ENCODE data around the gene FBXW11. TPM values are rescaled to one million over a fixed set of nuclear protein-coding genes. Genes with fewer than 3 reads are reported as not detected.

FBXW11 gene
- total RNA-seq, 1 experiment from 2014 or later, result 46.3 TPM

- no peaks in the 10 kb centered on the region for H3K9me3 ChIP-seq
- H3K27me3 ChIP-seq (replicated peaks; ENCODE audit: control insufficient read depth, insufficient read depth, low read length), result no peaks in the 10 kb centered on the region
- Mint-ChIP-seq H3K4me3 (ENCODE audit: unreplicated experiment) (no peak overlapping the region), H3K27ac (ENCODE audit: unreplicated experiment) (no peak overlapping the region), H3K27me3 (ENCODE audit: insufficient read depth, unreplicated experiment) (peaks cover 2% of the 10 kb centered on the region), H3K9me3 (ENCODE audit: unreplicated experiment) (no peaks in the 10 kb centered on the region), H3K36me3 (ENCODE audit: insufficient read depth, unreplicated experiment) (peaks cover 12% of the 10 kb centered on the region), H3K4me1 (ENCODE audit: low read depth, unreplicated experiment) (no peaks in the 10 kb centered on the region)
- TF ChIP-seq CTCF (IDR thresholded peaks at IDR 0.05; ENCODE audit: insufficient read depth in 1 of 2, low read depth in 1 of 2, low read length in 1 of 2, severe bottlenecking in 1 of 2, unreplicated experiment in 1 of 2), result no peak
- DNase-seq, result no peak
- POLR2A ChIA-PET, result no interaction called here
- intact Hi-C loops (cut with micrococcal nuclease; ENCODE audit: unreplicated experiment), result loop anchor here (10.0 kb wide), 1 partner anchor 630 kb away; the partner anchor contains the start of gene FGF18
- no peaks in the 10 kb centered on the region for H3K36me3 ChIP-seq (ENCODE audit: control insufficient read depth, insufficient read depth, low read length)
- CTCF ChIA-PET, result interaction anchor here (1.3 to 1.6 kb wide), 2 partner anchors 38 to 133 kb away, joined by 4 to 8 read pairs; partner anchors contain the start of gene FBXW11
- H3K4me1 ChIP-seq, result no peaks in the 10 kb centered on the region
- BruUV-seq (replicated peaks), result no TSS peak
- no peak overlapping the region for H3K4me3 ChIP-seq (ENCODE audit: low read depth, low read length)
Measured at GRCh38 chr5:172044631-172045314, 38.3 kb upstream of the FBXW11 start.

- Mint-ChIP-seq H3K36me3 (ENCODE audit: insufficient read depth, unreplicated experiment) (peaks cover 7% of the 10 kb centered on the region), H3K4me1 (ENCODE audit: low read depth, unreplicated experiment) (no peaks in the 10 kb centered on the region), H3K4me3 (ENCODE audit: unreplicated experiment) (no peak overlapping the region), H3K27ac (ENCODE audit: unreplicated experiment) (no peak overlapping the region), H3K27me3 (ENCODE audit: insufficient read depth, unreplicated experiment) (peaks cover 2% of the 10 kb centered on the region), H3K9me3 (ENCODE audit: unreplicated experiment) (no peaks in the 10 kb centered on the region)
- no TSS peak for BruUV-seq (replicated peaks)
- no peaks in the 10 kb centered on the region for H3K9me3 ChIP-seq
- no peak for TF ChIP-seq CTCF (IDR thresholded peaks at IDR 0.05; ENCODE audit: insufficient read depth in 1 of 2, low read depth in 1 of 2, low read length in 1 of 2, severe bottlenecking in 1 of 2, unreplicated experiment in 1 of 2)
- ChIA-PET CTCF (no interaction called here), POLR2A (no interaction called here)
- intact Hi-C loops (cut with micrococcal nuclease; ENCODE audit: unreplicated experiment), result loop anchor here (10.0 kb wide), 1 partner anchor 629 kb away; the partner anchor contains the start of gene FGF18
- H3K4me3 ChIP-seq (ENCODE audit: low read depth, low read length), result no peak overlapping the region
- DNase-seq, result no peak
- no peaks in the 10 kb centered on the region for H3K36me3 ChIP-seq (ENCODE audit: control insufficient read depth, insufficient read depth, low read length)
- no peaks in the 10 kb centered on the region for H3K27me3 ChIP-seq (replicated peaks; ENCODE audit: control insufficient read depth, insufficient read depth, low read length)
- no peaks in the 10 kb centered on the region for H3K4me1 ChIP-seq
Measured at GRCh38 chr5:172043865-172044264, 37.4 kb upstream of the FBXW11 start.

GRCh38 chr5:172042183-172042582 lies 35.7 kb upstream of the FBXW11 start:
- no peak overlapping the region for H3K4me3 ChIP-seq (ENCODE audit: low read depth, low read length)
- H3K4me1 ChIP-seq, result no peaks in the 10 kb centered on the region
- H3K4me1 Mint-ChIP-seq (ENCODE audit: low read depth, unreplicated experiment), result no peaks in the 10 kb centered on the region
- H3K27ac Mint-ChIP-seq (ENCODE audit: unreplicated experiment), result no peak overlapping the region
- H3K27me3 Mint-ChIP-seq (ENCODE audit: insufficient read depth, unreplicated experiment), result peaks cover 2% of the 10 kb centered on the region
- intact Hi-C loops (cut with micrococcal nuclease; ENCODE audit: unreplicated experiment), result loop anchor here (10.0 kb wide), 1 partner anchor 627 kb away; the partner anchor contains the start of gene FGF18
- no peaks in the 10 kb centered on the region for H3K9me3 ChIP-seq
- H3K27me3 ChIP-seq (replicated peaks; ENCODE audit: control insufficient read depth, insufficient read depth, low read length), result no peaks in the 10 kb centered on the region
- H3K9me3 Mint-ChIP-seq (ENCODE audit: unreplicated experiment), result no peaks in the 10 kb centered on the region
- peaks cover 6% of the 10 kb centered on the region for H3K36me3 Mint-ChIP-seq (ENCODE audit: insufficient read depth, unreplicated experiment)
- BruUV-seq (replicated peaks), result no TSS peak
- TF ChIP-seq CTCF (IDR thresholded peaks at IDR 0.05; ENCODE audit: insufficient read depth in 1 of 2, low read depth in 1 of 2, low read length in 1 of 2, severe bottlenecking in 1 of 2, unreplicated experiment in 1 of 2), result no peak
- ChIA-PET CTCF (interaction anchor here (0.6 to 3.6 kb wide), 3 partner anchors 35 to 130 kb away, joined by 3 to 19 read pairs (median 4); partner anchors contain the start of gene FBXW11), POLR2A (no interaction called here)
- no peak for DNase-seq
- H3K36me3 ChIP-seq (ENCODE audit: control insufficient read depth, insufficient read depth, low read length), result no peaks in the 10 kb centered on the region
- H3K4me3 Mint-ChIP-seq (ENCODE audit: unreplicated experiment), result no peak overlapping the region
